HepG2 (cell line): ENCODE results near the gene C2CD3. TPM values are rescaled to one million over a fixed set of nuclear protein-coding genes. Genes with fewer than 3 reads are reported as not detected.

Source experiments
- CREM ChIP-seq, 2 experiments: sonication (generic) in 1 of 2; formaldehyde crosslinking in 1 of 2; IDR thresholded peaks; 2 replicates each; pipeline versions ENCODE4 v1.4.0 to v1.6.1; 2016 to 2020; ENCODE audit warnings: antibody characterized with exemption in 1 of 2, mild to moderate bottlenecking in 1 of 2, missing genetic modification reagents in 1 of 2
- EED ChIP-seq: sonication (generic); formaldehyde crosslinking; IDR thresholded peaks from 2 replicates; pipeline ENCODE4 v1.5.0; 2020; ENCODE audit warnings: mild to moderate bottlenecking, missing genetic modification reagents
- FIP1L1 ChIP-seq: fragments of 200-400 bp; formaldehyde crosslinking; IDR thresholded peaks from 2 replicates; pipeline ENCODE4 v1.6.1; 2018; ENCODE audit warnings: low read depth, mild to moderate bottlenecking, low read length, moderate library complexity, borderline replicate concordance; ENCODE audit not compliant: insufficient read depth
- GFI1 ChIP-seq: sonication (generic); formaldehyde crosslinking; IDR thresholded peaks from 2 replicates; pipeline ENCODE4 v1.5.0; 2020; ENCODE audit warnings: missing genetic modification reagents, mild to moderate bottlenecking, borderline replicate concordance
- SRSF1 ChIP-seq: fragments of 200-400 bp; formaldehyde crosslinking; optimal IDR thresholded peaks from 2 replicates; pipeline ENCODE3; 2017; ENCODE audit warnings: mild to moderate bottlenecking, low read depth, low read length, moderate library complexity
- TCF12 ChIP-seq, 2 experiments: fragments of 450-650 bp in 1 of 2; sonication (generic) in 1 of 2; formaldehyde crosslinking in 1 of 2; IDR thresholded peaks; 2 replicates each; pipeline versions ENCODE4 v1.6.1 to v1.8.0; 2017 to 2022; ENCODE audit warnings: antibody characterized with exemption in 1 of 2, mild to moderate bottlenecking in 1 of 2, missing genetic modification reagents in 1 of 2, moderate library complexity in 1 of 2
- ZKSCAN8 ChIP-seq: IDR thresholded peaks from 2 replicates; pipeline ENCODE4 v1.6.1; 2016; ENCODE audit warnings: borderline replicate concordance, missing genetic modification reagents, missing compliant biosample characterization
- ZNF235 ChIP-seq: sonication (generic); formaldehyde crosslinking; IDR thresholded peaks from 2 replicates; pipeline ENCODE4 v1.8.1; 2023; ENCODE audit warnings: mild to moderate bottlenecking, missing genetic modification reagents, borderline replicate concordance
- ZNF501 ChIP-seq: sonication (generic); formaldehyde crosslinking; IDR thresholded peaks from 2 replicates; pipeline ENCODE4 v1.5.1; 2020; ENCODE audit warnings: mild to moderate bottlenecking, moderate library complexity, missing genetic modification reagents
- polyA plus RNA-seq, 8 experiments: library from polyadenylated mRNA; depleted of rRNA in 3 of 8; stranded (reverse) in 7 of 8; unstranded in 1 of 8; fragments of >200 nt; fragmentation: Illumina TruSeq in 4 of 8; extraction: Trizol in 4 of 8; gene quantifications; 2 replicates each; pipeline versions ENCODE4 v1.2.1 to v1.2.3, GENCODE V29; 2011 to 2016; ENCODE audit warnings: low read depth in 4 of 8, missing spikeins in 1 of 8, mixed read lengths in 1 of 8; ENCODE audit not compliant: insufficient read depth in 1 of 8
- total RNA-seq, 5 experiments: library from RNA; depleted of rRNA; stranded (reverse); fragments of >200 nt; fragmentation: Illumina TruSeq; extraction: Trizol; gene quantifications; 2 replicates each; pipeline ENCODE4 v1.2.3, GENCODE V29; 2016; ENCODE audit warnings: low read depth in 1 of 5
- TF ChIP-seq, protein P1 (sequence below): sonication (generic); formaldehyde crosslinking; IDR thresholded peaks from 2 replicates; pipeline ENCODE4 v1.4.0; 2020; ENCODE audit warnings: mild to moderate bottlenecking, low read depth, missing genetic modification reagents
- TF ChIP-seq, protein P2 (sequence below): sonication (generic); formaldehyde crosslinking; IDR thresholded peaks from 2 replicates; pipeline ENCODE4 v1.8.1; 2023; ENCODE audit warnings: mild to moderate bottlenecking, moderate library complexity, missing genetic modification reagents

The C2CD3 gene
- total and polyA plus RNA-seq, 2 of the 13 experiments (the other 11 are each of a cell fraction or from before 2014, with no cell fraction given) = 5.5 to 6.4 TPM

DNA sequence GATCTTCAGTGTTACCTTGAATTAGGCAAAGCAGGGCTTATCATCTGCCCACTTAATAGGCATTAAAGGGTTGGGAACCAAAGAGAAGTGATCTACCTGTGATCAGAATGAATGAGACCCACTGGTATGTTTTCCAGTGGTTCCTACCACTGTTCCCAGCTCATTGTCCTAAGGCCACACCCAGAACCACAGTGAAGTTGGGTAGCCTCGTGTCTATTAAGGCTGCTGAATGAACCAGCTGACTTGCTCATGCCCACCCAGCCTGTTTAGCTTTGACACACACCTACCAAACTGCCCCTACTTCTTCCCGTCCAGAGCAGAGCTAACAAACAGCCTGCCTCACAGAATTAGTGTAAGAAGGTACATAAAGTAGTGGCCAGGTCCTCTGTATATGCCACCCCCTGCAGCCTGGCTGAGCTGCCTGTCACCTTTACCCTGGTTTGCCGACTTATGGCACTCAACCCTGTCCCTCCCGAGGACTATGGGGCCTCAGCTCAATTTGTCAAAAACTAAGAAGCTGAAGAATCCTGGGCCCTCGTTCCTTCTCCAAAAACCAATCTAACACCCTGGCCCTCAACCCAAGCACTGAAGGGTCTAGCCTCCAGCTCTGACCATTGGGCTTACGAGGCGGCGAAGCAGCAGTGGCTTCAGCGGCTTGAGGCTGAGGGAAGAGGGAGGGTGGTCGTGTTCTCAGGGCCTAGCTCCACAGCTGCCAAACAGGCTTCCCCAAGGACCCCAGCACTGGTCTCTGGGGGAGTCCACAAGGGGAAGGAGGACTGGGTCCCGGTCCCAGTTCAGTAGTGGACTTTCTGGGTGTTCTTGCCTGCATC is 198.0 kb downstream of the C2CD3 start (continued):
- no peak for TF ChIP-seq ZNF235
- TF ChIP-seq FIP1L1 = no peak
- no peak for TF ChIP-seq EED (CRISPR knock-in tag)
- TF ChIP-seq ZNF501 = no peak
- no peak for TF ChIP-seq SRSF1
- no peak for TF ChIP-seq GFI1
- TF ChIP-seq, protein P1, sequence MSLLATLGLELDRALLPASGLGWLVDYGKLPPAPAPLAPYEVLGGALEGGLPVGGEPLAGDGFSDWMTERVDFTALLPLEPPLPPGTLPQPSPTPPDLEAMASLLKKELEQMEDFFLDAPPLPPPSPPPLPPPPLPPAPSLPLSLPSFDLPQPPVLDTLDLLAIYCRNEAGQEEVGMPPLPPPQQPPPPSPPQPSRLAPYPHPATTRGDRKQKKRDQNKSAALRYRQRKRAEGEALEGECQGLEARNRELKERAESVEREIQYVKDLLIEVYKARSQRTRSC (CRISPR knock-in tag) = no peak
- no peak for TF ChIP-seq TCF12 (IDR thresholded peaks at IDR 0.05)
- no peak for TF ChIP-seq TCF12 (CRISPR knock-in tag; IDR thresholded peaks at IDR 0.05)
- TF ChIP-seq, protein P2, sequence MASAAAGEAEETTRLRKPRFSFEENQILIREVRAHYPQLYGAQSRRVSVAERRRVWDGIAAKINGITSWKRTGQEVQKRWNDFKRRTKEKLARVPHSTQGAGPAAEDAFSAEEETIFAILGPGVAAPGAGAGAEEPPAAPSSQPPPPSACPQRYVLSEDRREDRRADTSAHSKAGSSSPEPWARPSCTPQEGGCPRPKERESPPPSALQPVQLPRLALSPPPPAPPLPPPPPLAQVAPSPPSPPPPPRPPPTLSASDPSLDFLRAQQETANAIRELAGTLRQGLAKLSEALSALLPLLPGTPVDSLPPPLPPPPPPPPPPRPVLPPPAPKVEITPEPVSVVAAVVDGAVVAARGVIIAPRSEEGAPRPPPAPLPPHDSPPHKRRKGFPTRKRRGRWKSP (CRISPR knock-in tag) = no peak
- no peak for TF ChIP-seq CREM (IDR thresholded peaks at IDR 0.05)
- TF ChIP-seq CREM (CRISPR knock-in tag; IDR thresholded peaks at IDR 0.05) = no peak
- TF ChIP-seq ZKSCAN8 (CRISPR knock-in tag) = no peak
- TF ChIP-seq, all 625 proteins: peak for 0
